Right lobe of liver (tissue), 4 donors: ENCODE results near the gene FSTL4.
"Not testable (repeated sequence)": the region's sequence is repeated elsewhere in the genome, so short reads cannot be mapped to it uniquely, and the experiment has no call there.

Source experiments
- POLR2A ChIP-seq: fragments of 450-650 bp; IDR thresholded peaks from one replicate; pipeline ENCODE4 v1.6.1; 2017; ENCODE audit warnings: antibody characterized with exemption, mild to moderate bottlenecking
- TF ChIP-seq, protein P1 (sequence below), 4 donors: fragments of 200-600 bp in 3 of 4; fragments of 450-650 bp in 1 of 4; IDR thresholded peaks; one replicate each; pipeline versions ENCODE4 v1.5.1 to v1.8.0; 2016 to 2022; ENCODE audit warnings: antibody characterized with exemption in 4 of 4, mild to moderate bottlenecking in 2 of 4
- donor health status: DM: no; HTN: no; CAD: no.
- donor health status: DM: no; HTN: no; CAD: no.
- donor health status: DM: no; HTN: yes; CAD: no.

DNA sequence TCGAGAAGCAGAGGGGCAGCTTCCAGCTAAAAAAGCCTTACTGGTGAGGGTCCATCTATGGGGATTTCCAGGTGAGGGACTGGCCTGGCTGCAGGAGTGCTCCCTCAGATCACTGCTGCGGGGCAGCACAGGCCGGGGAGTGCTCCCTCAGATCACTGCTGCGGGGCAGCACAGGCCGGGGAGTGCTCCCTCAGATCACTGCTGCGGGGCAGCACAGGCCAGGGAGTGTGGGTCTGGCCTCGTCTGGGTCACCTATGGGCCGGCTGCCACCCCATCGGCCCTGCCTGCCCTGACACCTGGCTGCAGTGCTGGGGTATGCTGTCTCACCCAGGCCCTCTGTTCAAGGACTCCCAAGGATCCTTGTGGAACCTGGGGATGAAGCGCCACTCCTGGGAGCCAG, 167.1 kb downstream of the FSTL4 start:
- not testable (repeated sequence) for TF ChIP-seq POLR2A
- TF ChIP-seq, protein P1, sequence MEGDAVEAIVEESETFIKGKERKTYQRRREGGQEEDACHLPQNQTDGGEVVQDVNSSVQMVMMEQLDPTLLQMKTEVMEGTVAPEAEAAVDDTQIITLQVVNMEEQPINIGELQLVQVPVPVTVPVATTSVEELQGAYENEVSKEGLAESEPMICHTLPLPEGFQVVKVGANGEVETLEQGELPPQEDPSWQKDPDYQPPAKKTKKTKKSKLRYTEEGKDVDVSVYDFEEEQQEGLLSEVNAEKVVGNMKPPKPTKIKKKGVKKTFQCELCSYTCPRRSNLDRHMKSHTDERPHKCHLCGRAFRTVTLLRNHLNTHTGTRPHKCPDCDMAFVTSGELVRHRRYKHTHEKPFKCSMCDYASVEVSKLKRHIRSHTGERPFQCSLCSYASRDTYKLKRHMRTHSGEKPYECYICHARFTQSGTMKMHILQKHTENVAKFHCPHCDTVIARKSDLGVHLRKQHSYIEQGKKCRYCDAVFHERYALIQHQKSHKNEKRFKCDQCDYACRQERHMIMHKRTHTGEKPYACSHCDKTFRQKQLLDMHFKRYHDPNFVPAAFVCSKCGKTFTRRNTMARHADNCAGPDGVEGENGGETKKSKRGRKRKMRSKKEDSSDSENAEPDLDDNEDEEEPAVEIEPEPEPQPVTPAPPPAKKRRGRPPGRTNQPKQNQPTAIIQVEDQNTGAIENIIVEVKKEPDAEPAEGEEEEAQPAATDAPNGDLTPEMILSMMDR (IDR thresholded peaks at IDR 0.05) = not testable (repeated sequence)
